Hematopoietic multipotent progenitor cell treated with erythropoietin and hydrocortisone succinate and interleukin-3 and kit ligand, for 17 days (in vitro differentiated cells): ENCODE results near the gene CYSRT1.

Experiments
- DNase-seq: peaks from one replicate; pipeline ENCODE4 v3.0.0-alpha.2; 2015; ENCODE audit warnings: low spot score

The CYSRT1 gene

DNA sequence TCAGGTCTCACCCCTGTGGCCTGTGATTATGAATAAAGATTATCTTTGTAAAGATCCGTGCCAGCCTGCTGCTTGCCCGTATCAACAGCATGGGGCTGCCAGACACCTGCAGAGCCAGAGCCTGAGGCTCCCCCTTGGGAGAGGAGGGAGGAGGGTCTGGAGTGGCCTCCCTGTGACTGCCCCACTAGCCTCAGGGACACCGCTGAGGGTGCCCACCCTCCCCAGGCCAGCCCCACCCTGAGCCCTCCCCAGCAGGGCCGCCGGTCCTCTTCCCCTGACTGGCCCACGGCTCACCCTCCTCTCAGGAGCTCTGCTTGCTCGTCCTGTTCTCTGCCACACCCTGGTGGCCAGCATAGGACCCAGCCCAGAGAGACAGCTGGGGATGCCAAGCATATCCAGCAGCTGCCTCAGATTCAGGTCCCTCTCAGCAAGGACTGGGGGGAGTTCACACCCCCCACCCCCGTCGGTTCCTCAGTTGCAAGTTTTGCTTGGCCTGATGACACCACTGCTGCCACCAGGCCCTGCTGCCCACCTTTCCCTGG is 34.6 kb upstream of the CYSRT1 start:
- DNase-seq: no peak

DNA sequence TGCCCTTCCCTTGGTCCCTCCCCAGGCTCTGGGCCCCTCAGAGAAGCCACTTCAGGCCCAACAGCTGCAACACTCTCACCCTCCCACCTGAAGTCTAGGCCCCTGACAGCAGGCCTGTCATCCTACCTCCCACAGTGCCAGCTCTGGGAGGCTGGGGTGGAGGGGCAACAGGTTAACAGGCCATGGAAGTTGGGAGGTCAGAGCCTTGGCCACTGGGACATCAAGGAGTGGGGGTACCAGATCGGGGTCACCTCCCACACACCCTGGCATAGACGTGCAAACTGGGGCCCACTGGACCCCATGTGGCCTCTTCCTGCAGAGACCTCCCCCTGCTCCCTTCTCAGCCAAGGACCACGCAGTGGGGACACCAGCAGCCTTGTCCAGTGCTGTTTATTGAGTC is 33.7 kb upstream of the CYSRT1 start:
- no peak for DNase-seq

DNA sequence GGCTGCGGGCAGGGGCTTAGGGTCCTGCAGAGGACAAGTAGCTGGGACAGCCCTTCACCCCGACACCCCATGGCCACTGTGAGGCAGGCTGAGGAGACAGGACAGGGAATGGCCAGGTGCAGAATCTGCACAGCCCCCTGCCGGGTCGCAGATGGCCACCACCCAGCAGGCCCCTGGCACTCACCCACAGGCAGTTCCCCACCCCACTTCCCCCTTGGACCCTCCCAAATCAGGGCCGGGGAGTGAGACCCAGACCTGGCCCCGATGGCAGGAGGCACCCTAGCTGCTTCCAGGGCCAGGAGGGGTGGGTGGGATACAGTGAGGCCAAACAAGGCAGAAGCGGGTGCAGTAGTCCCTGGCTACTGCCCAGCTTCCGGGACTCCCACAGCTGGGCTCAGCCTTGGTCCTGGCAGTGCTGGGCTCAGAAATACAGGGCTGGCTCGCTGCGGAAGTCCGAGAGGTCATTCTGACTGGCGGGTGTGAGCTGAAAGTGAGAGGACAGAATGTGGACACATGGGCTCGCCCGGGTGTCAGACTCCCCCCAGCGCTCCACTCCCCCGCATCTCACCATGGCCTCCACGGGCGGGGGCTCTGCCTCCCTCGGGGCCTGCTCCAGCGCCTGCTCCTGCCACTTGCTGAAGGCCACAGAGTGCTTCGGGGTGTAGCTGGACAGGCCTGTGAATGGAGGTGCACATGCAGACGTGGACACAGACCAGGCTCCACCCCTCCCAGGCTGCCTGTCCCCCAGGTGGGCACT is 33.1 kb upstream of the CYSRT1 start:
- no peak for DNase-seq

DNA sequence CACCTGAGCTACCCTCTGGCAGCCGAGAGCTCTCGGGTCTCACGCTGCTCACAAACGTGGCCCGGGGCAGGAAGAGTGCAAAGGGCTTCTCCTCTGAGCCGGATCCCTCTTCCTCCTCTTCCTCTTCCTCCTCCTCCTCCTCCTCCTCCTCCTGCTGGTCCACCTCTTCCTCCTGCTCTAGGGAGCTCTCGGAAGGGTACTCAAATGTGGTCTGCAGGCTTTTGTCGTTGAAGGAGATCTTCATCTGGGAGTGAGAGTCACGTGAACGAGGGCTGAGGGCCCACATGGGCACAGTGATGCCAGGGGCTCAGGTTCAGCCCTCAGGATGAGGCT is 32.6 kb upstream of the CYSRT1 start:
- DNase-seq: no peak

DNA sequence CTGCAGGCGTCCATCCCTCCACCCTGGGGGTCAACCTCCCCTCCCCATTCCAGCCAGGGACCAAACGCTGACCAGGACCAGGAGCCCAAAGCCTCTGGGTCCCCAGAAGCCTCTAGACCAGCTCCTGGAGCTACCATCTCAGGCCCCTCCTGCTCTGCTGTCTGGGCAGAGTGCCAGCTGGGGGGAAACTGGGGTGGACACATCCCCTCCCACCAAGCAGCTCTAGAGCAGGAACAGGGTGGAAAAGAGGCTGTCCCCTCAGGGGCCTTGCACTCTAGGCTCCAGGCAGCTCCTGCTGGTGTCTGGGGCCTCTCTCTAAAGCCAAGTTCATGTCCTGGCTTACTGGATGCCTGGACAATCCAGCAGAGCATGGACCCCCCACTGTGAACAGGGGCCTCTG is 32.1 kb upstream of the CYSRT1 start:
- no peak for DNase-seq

DNA sequence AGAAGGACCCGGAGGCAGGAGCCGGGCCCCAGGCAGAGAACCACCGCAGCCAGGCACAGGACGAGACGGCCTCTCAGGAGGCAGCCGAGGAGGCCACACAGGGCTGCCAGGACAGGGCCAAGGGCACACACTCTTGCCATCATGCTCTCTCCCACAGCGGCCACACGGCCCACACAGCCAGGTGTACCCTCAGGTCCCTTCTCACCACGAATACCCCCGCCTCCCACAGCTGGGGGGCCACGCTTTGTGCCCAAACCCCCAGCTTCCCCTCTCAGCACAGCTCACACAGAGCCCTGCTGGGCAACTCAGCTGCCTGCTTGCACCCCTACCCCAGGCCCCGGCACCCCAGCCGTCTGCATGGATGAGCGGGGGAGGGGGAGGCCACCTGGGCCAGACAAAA is 31.2 kb upstream of the CYSRT1 start:
- no peak for DNase-seq

DNA sequence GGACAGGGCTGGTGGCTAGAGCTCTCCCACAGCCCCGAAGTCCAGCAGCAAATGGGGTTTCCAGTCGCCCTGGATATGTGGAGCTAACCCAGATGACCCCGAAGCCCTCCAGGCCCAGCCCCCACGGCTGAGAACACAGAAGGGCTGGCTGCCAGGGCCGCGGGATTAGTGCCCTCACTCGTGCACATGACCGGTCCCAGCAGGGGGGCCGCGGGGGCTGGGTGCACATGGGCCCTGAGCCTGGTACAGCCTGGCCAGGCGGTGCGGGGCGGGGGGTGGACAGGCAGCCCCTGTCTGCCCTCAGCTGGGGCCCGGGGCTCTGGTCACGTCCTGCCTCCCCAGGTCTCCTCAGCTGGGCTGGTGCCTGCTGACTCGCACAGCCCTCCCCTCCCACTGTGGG is 30.6 kb upstream of the CYSRT1 start:
- no peak for DNase-seq

DNA sequence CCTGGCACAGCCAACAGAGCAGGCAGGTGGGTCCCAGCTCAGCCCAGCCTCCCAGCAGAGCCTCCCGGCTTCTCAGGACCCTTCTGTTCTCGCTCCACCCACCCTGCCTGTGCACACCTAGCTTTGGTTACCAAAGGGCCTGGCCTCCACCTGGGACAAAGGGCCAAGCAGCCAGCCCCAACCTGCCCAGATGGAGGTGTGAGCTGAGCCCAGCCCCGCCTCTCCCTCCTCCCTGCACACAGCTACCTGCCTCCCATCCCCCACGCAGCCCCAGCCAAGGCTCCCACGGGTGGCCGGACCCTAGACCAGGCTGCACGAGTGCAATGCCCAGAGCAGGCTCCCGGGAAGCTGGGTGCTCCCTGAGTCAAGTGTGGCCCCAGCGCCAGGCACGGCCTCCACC is 30.1 kb upstream of the CYSRT1 start:
- DNase-seq: no peak

DNA sequence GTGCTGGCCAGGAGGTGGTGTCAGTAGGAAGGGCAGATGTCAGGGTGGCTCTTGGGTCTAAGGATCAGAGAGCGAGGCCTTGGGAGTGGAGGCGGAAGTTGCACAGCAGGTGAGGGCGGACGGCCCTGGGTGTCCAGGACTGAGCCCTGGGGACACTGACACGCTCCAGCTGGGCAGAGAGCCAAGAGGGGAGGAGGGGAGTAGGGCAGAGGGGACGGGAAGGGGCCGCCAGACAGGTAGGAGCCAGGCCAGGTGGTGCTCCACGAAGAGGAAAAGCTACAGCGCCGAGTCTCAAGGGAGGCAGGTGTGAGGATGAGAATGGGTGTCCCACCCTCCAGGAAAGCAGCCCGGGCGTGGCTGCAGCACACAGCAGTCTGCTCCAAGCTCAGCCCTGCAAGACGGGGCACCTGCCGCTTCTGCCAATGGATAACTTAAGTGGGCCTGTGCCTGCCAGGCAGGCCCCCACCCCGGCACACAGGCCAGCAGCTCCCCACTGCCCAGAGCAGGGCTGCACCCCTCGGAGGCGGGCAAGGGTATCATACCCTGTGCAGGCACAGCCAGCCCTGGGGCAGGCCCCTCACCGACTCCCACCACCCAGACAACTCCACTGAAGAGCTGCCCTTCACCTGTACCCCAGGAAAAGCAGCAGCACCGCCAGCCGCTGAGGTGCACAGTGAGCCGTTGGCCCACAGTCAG is 29.3 kb upstream of the CYSRT1 start:
- no peak for DNase-seq

DNA sequence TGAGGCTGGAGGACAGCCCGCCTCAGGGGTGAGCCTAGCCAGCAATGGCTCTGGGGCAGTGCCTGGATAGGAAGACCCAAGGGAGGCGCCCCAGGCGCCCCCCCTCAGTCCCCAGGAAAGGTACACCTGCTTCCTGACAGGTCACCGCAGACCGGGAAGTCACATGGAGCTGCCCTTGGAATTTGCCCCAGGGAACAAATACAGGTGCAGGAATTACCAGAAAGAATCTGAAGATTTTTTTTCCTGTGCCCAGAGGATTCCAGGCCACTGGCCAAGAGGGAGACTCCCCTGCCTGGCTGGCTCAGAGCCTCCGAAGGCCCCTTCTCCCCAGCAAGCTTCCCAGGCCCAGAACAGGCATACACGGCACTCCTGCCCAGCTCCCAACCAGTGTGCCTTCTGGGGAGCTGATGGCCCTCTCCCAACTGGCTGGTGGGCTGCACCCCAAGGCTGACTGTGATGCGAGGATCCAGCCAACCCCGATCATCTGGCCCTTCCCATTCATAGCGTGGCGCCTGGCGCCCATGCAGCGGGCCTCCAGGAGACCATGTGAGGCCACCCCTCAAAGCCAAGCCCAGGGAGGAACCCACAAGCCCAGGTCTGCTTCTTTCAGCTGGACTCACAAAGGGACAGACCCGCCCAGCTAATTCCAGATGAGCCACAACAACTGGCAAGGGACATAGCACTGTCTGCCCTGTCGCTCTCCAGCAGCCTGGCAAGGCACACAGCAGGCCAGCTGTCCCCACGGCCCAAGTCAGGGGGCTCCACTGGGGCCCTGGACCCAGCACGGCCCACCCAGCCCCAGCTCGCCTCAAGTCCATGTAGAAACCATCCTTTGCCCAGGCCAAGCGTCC is 26.7 kb upstream of the CYSRT1 start:
- no peak for DNase-seq

DNA sequence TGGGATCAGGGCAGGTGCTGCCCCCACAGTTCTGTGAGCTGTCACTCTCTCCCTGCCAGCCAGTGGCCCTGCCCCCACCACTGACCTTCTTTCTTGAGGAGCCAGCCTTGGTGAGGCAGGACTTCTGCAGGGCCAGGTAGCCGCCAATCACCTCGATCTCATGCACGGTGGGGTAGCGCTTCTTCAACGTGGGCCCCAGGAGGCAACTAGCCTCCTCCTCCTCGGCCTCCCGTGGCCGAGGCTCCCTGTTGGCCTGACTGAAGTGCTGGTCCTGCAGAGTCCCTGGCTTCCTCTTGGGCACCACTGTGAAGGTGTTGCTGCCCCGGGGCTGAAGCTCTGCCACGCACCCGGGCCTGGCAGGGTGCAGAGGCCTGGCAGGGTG is 26.1 kb upstream of the CYSRT1 start:
- DNase-seq: no peak

DNA sequence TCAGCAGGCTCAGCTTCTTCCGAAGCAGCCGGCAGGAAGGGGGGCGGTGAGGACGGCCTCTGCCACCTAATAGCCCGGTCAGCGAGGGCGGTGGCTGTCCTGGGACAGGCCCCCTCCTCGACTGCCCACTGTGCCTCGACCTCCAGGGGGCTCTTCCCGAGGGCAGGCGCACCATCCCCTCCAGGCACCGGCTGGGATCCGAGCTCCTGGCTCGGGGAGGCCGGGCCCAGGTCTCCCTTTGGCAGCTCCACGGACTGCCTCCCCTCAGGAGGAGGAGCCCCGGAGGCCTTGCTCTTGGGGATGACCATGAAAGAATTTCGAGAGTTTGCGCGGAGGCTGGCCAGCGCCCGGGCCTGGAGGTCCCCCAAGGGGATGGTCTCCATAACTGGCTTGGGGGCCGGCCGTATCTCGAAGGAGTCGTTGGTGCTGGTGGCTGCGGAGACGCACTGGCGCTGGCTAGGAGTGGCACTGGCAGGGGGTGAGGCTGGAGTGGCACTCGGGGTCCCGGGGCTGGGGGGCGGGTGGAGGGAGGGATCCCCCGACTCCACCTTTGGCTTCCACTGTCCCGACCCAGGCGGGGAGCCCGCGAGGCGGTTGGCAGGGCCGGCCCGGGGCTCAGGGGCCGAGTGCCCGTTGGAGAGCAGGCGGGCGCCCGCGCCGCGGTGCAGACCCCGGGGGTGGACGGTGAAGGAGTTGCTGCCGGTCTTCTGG is 25.4 kb upstream of the CYSRT1 start:
- no peak for DNase-seq

DNA sequence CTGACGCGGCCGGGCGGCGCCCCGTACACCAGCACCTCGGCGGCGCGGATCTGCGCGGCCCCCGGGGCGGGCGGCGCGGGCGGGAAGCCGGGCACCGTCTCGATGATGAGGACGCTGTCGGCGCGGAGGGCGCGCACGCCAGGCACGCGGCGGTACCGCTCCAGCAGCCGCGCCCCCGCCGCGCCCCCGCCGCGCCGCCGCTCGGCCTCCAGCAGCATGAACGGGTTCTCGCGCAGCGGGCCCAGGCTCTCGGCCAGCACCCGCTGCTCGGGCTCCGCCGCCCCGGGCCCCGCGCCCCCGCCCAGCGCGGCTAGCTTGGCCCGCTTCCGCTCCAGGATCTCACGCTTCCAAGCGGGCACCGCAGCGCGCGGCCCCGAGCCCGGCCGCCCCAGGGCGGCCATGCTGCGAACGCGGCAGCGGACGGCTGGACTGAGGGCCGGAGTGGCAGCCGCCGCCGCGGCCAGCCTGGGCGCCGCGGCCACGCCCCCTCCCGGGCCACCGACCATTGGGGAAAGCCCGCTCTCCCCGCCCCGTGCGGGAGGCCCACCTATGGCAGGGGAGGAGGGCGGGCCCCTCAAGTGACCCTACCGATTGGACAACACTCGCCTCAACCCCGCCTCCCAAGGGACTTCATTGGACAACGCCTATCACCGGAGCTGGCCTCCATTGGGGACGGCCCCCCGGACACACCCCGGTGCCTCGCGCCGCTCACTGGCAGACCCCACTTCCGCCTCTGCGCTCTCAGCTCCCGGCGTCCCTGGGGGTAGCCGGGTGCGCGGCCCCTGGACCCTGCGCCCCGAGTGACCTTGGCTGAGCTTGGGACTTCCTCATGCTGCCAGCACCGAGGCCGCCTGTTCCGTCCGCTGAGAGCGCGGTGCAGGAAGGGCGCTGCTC is 24.4 kb upstream of the CYSRT1 start, which contains the start of gene TPRN:
Gene TPRN (minus strand): TSS at position 431 of the 894 bp plus-strand sequence. CDS start 30 bp downstream, at position 401.
- peak; percentile 99 for DNase-seq

DNA sequence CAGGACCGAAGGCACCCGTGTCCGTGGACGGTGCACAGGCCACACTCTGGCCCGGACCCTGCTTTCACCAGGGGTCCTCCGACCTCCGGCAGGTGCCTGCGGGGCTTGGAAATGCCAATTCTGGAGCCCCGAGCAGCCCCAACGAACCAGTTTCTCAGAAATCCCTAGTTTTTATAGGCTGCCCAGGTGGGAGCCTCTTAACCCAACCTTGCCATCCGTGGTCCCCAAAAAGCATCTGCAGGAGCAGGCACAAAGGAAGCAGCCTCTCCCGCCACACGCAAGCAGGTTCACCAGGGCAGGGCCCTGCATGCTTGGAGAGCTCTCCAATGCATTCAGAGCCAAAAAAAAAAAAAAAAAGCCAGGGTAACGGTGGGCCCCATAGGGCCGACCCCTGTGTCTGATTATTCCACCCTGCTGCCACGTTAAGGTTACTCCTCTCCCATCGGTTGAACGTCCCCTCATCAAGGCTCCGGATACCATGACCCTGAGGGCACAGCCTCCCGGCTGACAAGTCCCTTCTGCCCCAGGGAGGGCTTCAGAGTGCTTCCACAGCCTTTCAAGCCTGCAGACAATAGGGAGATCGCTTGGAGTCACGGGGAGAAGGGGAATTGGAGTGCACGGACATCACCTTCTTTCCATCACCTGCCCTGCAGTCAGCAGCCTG is 23.6 kb upstream of the CYSRT1 start:
- DNase-seq: no peak

DNA sequence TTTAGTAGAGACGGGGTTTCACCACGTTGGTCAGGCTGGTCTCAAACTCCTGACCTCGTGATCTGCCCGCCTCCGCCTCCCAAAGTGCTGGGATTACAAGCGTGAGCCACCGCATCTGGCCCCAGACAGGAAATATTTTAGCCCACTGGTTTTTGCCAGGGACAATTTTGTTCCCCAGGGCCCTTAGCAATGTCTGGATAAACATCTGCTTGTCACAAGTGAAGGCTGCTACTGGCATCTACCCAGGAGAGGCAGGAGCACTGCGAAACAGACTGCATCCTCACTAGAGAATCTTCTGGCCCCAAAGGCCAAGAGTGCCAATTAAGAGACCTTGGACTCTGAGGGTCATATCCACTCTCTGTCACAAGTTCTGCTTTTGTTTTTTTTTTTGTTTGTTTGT is 22.0 kb upstream of the CYSRT1 start:
- DNase-seq: no peak

DNA sequence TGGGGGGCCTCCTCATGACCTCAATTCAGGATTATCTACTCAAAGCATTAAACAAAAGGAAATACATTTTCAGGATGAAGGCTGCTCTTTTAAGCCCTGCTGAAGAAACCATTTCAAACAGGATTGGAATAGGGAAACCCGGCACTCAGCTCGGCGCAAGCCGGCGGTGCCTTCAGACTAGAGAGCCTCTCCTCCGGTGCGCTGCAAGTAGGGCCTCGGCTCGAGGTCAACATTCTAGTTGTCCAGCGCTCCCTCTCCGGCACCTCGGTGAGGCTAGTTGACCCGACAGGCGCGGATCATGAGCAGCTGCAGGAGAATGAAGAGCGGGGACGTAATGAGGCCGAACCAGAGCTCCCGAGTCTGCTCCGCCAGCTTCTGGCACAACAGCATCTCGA is 20.2 kb upstream of the CYSRT1 start:
- no peak for DNase-seq

DNA sequence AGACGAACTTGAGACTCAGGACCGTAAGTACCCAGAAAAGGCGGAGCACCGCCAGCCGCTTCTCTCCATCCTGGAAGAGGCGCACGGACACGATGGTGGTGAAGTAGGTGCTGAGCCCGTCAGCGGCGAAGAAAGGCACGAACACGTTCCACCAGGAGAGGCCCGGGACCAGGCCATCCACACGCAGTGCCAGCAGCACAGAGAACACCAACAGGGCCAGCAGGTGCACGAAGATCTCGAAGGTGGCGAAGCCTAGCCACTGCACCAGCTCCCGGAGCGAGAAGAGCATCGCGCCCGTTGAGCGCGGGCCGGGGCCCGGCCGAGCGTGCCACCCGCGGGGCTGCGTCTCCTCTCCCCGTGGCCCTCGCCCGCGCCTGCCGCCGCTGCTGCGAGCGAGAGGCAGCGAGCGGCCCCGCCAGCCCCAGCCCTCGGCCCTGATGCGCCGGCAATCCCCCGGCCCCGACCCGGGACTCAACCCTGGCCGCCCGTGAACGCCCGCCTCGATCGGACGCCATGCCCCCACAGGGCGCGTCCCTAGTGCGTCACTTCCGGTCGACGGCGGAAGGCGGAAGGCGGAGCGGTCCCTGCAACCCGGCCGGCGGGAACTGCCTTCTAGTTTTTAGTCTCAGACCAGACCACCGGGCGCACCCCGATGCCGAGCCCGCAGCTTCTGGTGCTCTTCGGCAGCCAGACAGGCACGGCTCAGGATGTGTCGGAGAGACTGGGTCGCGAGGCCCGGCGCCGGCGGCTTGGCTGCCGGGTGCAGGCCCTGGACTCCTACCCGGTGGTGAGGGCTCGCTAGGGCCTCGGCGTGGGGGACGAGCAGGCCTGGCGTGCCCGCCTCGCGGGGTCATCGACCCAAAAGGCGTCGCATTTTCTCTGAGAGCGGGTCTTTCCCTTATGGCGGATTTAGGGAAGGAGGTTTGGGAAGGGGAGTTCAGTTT is 19.6 kb upstream of the CYSRT1 start, which contains the start of the genes NDOR1 and TMEM203:
Gene NDOR1 (plus strand): TSS at position 575 of the 944 bp plus-strand sequence. CDS start 78 bp downstream, at position 653.
Gene TMEM203 (minus strand): TSS at position 523 of the 944 bp plus-strand sequence. CDS start 234 bp downstream, at position 289.
- DNase-seq: peak; percentile 93

DNA sequence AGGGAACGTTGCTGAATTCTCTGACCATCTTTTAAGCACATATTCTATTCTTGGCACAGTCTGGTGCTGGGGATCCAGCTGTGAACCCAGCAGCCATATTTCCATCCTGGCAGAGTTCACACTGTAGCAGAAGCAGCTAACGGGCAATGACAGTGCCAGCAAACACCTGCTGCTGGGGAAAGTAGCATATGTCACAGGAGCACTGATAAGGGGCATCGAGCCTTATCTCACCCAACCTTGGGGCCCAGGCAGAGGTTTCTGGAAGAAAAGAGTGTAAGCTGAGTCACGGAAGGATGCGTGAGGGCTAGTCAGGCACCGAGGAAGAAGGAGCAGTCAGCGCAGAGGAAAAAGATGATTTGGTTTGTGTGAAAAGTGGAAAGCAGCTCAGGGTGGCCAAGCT is 18.4 kb upstream of the CYSRT1 start:
- DNase-seq: peak; percentile 67

DNA sequence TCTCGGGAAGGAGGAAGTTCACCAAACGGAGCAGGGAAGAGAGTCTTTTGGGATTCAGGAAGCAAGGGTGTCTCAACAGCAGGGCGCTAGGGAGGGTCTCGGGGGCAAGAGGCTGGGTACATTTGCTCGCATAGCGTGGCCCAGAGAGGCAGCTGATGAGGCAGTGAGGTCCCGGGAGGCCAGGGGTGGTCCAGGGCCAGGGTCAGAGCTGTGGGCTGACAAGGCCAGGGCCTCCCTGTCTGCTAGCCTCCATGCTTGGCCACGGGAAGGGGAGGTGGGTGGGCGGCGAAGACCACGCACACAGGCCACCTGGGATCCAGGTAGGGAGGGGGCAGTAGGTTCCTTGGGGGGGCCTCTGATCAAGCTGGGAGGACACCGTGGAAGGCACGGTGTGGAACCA is 13.4 kb upstream of the CYSRT1 start:
- no peak for DNase-seq
